ENCODE measurements around the gene PLCL2. TPM values are rescaled to one million over a fixed set of nuclear protein-coding genes. Genes with fewer than 3 reads are reported as not detected.

PLCL2 gene
- total and polyA plus RNA-seq, 10 of the 15 experiments (the other 5 are each of a cell fraction or from before 2014, with no cell fraction given) = 7.5 to 37.3 (median 21.7) TPM

GRCh38 chr3:16888785-16889607, 4.2 kb downstream of the PLCL2 start (continued):
- no peak for TF ChIP-seq CHD2 (IDR thresholded peaks at IDR 0.05; ENCODE audit: borderline replicate concordance, low read depth, low read length)
- no peak for TF ChIP-seq ZNF622 (IDR thresholded peaks at IDR 0.05)
- no peak for TF ChIP-seq GATAD2B (conservative IDR thresholded peaks at IDR 0.05; ENCODE audit: low read depth)
- TF ChIP-seq POLR2AphosphoS5 (IDR thresholded peaks at IDR 0.05; ENCODE audit: low read length) = peak; percentile 43; the same call in 1 of the 2 replicates
- peak; percentile 17 for TF ChIP-seq SKIL (IDR thresholded peaks at IDR 0.05; ENCODE audit: low read depth, poor library complexity, severe bottlenecking)
- TF ChIP-seq POLR2AphosphoS2 (IDR thresholded peaks at IDR 0.05; ENCODE audit: low read depth, low read length) = no peak
- no peak for TF ChIP-seq DPF2 (IDR thresholded peaks at IDR 0.05)
- no peak for TF ChIP-seq MEF2B (IDR thresholded peaks at IDR 0.05; ENCODE audit: partially characterized antibody, poor library complexity, severe bottlenecking)
- no peak for TF ChIP-seq TCF7 (IDR thresholded peaks at IDR 0.05; ENCODE audit: borderline replicate concordance)
- peak; percentile 90 for TF ChIP-seq NR2F1 (conservative IDR thresholded peaks at IDR 0.05)
- 0 out of 2 replicates have a peak, but pooled peaks have one; percentile 8 for TF ChIP-seq NR2C1 (IDR thresholded peaks at IDR 0.05)
- TF ChIP-seq SIN3A (IDR thresholded peaks at IDR 0.05; ENCODE audit: low read depth, low read length) = no peak
- peak; percentile 40; the same call in 1 of the 2 replicates for TF ChIP-seq IKZF1 (conservative IDR thresholded peaks at IDR 0.05)
- TF ChIP-seq RAD51 (IDR thresholded peaks at IDR 0.05) = no peak
- no peak for TF ChIP-seq CHD4 (IDR thresholded peaks at IDR 0.05)
- no peak for TF ChIP-seq SRF (IDR thresholded peaks at IDR 0.05; ENCODE audit: low read depth in 2 of 2, low read length in 2 of 2)
- TF ChIP-seq HCFC1 (IDR thresholded peaks at IDR 0.05; ENCODE audit: low read length) = no peak
- TF ChIP-seq FOS (IDR thresholded peaks at IDR 0.05; ENCODE audit: borderline replicate concordance, extremely low read depth, insufficient read length) = no peak
- TF ChIP-seq IRF5 (IDR thresholded peaks at IDR 0.05; ENCODE audit: borderline replicate concordance) = no peak
- TF ChIP-seq FOXM1 (IDR thresholded peaks at IDR 0.05; ENCODE audit: low read depth, low read length) = no peak
- peak; percentile 20; the same call in 1 of the 2 replicates for TF ChIP-seq IRF4 (IDR thresholded peaks at IDR 0.05; ENCODE audit: low read depth, low read length)
- TF ChIP-seq PKNOX1 (IDR thresholded peaks at IDR 0.05) = no peak
- TF ChIP-seq SMAD5 (IDR thresholded peaks at IDR 0.05; ENCODE audit: low read depth) = no peak
- no peak for TF ChIP-seq STAT3 (IDR thresholded peaks at IDR 0.05; ENCODE audit: low read depth, low read length)
- TF ChIP-seq STAT1 (conservative IDR thresholded peaks at IDR 0.05) = no peak
- TF ChIP-seq EED (IDR thresholded peaks at IDR 0.05; ENCODE audit: low read depth) = peak; percentile 85
- TF ChIP-seq BCL11A (IDR thresholded peaks at IDR 0.05; ENCODE audit: low read depth, low read length) = no peak
- TF ChIP-seq YY1 (IDR thresholded peaks at IDR 0.05; ENCODE audit: low read depth, low read length) = peak; percentile 49; the same call in 1 of the 2 replicates

Data from GM12878 (cell line).